ENCODE data around the gene CPT2. TPM values are rescaled to one million over a fixed set of nuclear protein-coding genes. Genes with fewer than 3 reads are reported as not detected.
"Not testable (repeated sequence)": the region's sequence is repeated elsewhere in the genome, so short reads cannot be mapped to it uniquely, and the experiment has no call there.

Gene CPT2
- total RNA-seq, 1 donor from 2014 or later = 19.0 TPM

DNA sequence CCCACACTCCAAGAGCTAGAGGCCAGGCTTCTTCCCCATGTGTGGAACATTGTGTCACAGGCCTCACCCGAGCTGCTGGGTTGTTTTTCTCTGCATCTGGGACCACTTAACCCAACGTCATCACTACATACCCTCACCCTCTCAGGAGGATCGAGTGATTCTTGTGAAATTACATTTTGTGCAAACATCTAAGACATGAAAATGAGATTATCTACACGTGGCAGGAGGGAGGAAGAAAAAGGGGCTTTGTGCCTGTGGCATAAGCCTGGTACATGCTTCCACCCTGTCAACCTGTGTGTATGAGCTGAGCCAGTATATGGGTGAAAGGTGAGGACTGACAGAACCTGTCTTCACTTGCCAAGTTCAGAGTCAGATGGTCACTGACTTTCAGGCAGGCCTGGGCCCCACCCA is 1.6 kb downstream of the CPT2 start:
- H3K9me3 ChIP-seq (ENCODE audit: low read depth) = no peaks in the 10 kb centered on the region
- H3F3A ChIP-seq (ENCODE audit: low read depth) = no peaks in the 10 kb centered on the region
- Mint-ChIP-seq H3K4me1 (peaks cover 20% of the 10 kb centered on the region), H3K27me3 (ENCODE audit: insufficient read depth, low read depth) (peaks cover 2% of the 10 kb centered on the region), H3K4me3 (peak overlapping the region; percentile 91), H3K27ac (peak overlapping the region; percentile 32), H3K36me3 (peaks cover 18% of the 10 kb centered on the region), H3K9me3 (peaks cover 2% of the 10 kb centered on the region)
- peaks cover 20% of the 10 kb centered on the region for H3K79me2 ChIP-seq (ENCODE audit: low read depth)
- no peak overlapping the region for H2AFZ ChIP-seq (replicated peaks)
- TF ChIP-seq, protein P1, sequence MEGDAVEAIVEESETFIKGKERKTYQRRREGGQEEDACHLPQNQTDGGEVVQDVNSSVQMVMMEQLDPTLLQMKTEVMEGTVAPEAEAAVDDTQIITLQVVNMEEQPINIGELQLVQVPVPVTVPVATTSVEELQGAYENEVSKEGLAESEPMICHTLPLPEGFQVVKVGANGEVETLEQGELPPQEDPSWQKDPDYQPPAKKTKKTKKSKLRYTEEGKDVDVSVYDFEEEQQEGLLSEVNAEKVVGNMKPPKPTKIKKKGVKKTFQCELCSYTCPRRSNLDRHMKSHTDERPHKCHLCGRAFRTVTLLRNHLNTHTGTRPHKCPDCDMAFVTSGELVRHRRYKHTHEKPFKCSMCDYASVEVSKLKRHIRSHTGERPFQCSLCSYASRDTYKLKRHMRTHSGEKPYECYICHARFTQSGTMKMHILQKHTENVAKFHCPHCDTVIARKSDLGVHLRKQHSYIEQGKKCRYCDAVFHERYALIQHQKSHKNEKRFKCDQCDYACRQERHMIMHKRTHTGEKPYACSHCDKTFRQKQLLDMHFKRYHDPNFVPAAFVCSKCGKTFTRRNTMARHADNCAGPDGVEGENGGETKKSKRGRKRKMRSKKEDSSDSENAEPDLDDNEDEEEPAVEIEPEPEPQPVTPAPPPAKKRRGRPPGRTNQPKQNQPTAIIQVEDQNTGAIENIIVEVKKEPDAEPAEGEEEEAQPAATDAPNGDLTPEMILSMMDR (IDR thresholded peaks at IDR 0.05) = no peak
- peaks cover 6% of the 10 kb centered on the region for H3K36me3 ChIP-seq
- H3K27me3 ChIP-seq = peaks cover 12% of the 10 kb centered on the region
- peak overlapping the region; percentile 90 for H3K9ac ChIP-seq
- DNase-seq (ENCODE audit: low spot score) = no peak
- no peaks in the 10 kb centered on the region for H4K20me1 ChIP-seq (ENCODE audit: low read depth)
- H3K4me3 ChIP-seq = no peak overlapping the region
- H3K4me1 ChIP-seq = peaks cover 10% of the 10 kb centered on the region
- peak overlapping the region; percentile 94 for H3K4me2 ChIP-seq
- no peak overlapping the region for H3K27ac ChIP-seq

GRCh38 chr1:53203466-53203865 is 6.8 kb downstream of the CPT2 start:
- Mint-ChIP-seq H3K9me3 (peaks cover 30% of the 10 kb centered on the region), H3K4me3 (no peak overlapping the region), H3K27ac (no peak overlapping the region), H3K4me1 (no peaks in the 10 kb centered on the region), H3K36me3 (peaks cover 54% of the 10 kb centered on the region), H3K27me3 (ENCODE audit: insufficient read depth, low read depth) (no peaks in the 10 kb centered on the region)
- Histone ChIP-seq H3K36me3 (peaks cover 34% of the 10 kb centered on the region), H3K9ac (no peak overlapping the region), H2AFZ (replicated peaks) (no peak overlapping the region), H3K27me3 (no peaks in the 10 kb centered on the region), H4K20me1 (ENCODE audit: low read depth) (no peaks in the 10 kb centered on the region), H3F3A (ENCODE audit: low read depth) (no peaks in the 10 kb centered on the region), H3K27ac (no peak overlapping the region), H3K4me2 (no peak overlapping the region), H3K4me3 (no peak overlapping the region), H3K9me3 (ENCODE audit: low read depth) (peaks cover 15% of the 10 kb centered on the region), H3K4me1 (no peaks in the 10 kb centered on the region), H3K79me2 (ENCODE audit: low read depth) (peaks cover 3% of the 10 kb centered on the region)
- TF ChIP-seq EZH2 (IDR thresholded peaks at IDR 0.05) = no peak
- TF ChIP-seq, protein P1 (IDR thresholded peaks at IDR 0.05) = no peak
- no peak for TF ChIP-seq EZH2phosphoT487 (IDR thresholded peaks at IDR 0.05)
- DNase-seq (ENCODE audit: low spot score) = no peak

DNA sequence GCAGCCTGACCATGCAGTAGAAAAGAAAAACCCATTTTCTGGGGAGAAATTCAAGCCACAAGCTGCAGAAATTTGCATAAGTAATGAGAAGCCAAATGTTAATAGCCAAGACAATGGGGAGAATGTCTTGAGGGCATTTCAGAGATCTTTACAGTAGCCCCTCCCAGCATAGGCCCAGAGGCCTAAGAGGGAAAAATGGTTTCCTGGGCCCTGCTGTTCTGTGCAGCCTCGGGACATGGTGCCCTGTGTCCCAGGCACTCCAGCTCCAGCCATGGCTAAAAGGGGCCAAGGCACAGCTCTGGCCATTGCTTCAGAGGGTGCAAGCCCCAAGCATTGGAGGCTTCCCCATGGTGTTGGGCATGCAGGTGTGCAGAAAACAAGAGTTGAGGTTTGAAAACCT is 8.9 kb downstream of the CPT2 start:
- peaks cover 65% of the 10 kb centered on the region for H3K36me3 Mint-ChIP-seq
- H3K4me1 ChIP-seq; H3K4me3 ChIP-seq; H3K79me2 ChIP-seq (ENCODE audit: low read depth); H3K27me3 ChIP-seq; H3K4me3 Mint-ChIP-seq; H3F3A ChIP-seq (ENCODE audit: low read depth); H2AFZ ChIP-seq (replicated peaks); H3K9ac ChIP-seq; H3K27ac ChIP-seq; H3K27ac Mint-ChIP-seq; H4K20me1 ChIP-seq (ENCODE audit: low read depth); H3K4me1 Mint-ChIP-seq; H3K27me3 Mint-ChIP-seq (ENCODE audit: insufficient read depth, low read depth); H3K4me2 ChIP-seq; DNase-seq (ENCODE audit: low spot score): not testable (repeated sequence)
- Histone ChIP-seq H3K36me3 (peaks cover 40% of the 10 kb centered on the region), H3K9me3 (ENCODE audit: low read depth) (peaks cover 15% of the 10 kb centered on the region)
- H3K9me3 Mint-ChIP-seq = peaks cover 30% of the 10 kb centered on the region

DNA sequence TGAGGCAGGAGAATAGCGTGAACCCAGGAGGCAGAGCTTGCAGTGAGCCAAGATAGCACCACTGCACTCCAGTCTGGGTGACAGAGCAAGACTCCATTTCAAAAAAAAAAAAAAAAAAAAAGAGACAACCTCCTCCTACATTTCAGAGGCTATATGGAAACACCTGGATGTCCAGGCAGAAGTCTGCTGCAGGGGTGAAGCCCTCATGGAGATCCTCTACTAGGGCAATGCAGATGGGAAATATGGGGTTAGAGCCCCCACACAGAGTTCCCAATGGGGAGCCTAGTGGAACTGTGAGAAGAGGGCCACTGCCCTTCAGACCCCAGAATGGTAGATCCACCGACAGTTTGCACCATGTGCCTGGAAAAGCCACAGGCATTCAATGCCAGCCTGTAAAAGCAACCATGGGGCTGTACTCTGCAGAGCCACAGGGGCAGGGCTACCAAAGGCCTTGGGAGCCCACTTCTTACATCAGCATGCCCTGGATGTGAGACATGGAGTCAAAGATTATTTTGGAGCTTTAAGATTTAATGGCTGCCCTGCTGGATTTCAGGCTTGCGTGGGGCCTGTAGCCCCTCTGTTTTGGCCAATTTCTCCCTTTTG is 9.6 kb downstream of the CPT2 start:
- H3K4me1 Mint-ChIP-seq; H4K20me1 ChIP-seq (ENCODE audit: low read depth); H3K9ac ChIP-seq; H3K79me2 ChIP-seq (ENCODE audit: low read depth); H3K27ac ChIP-seq; H3K27ac Mint-ChIP-seq; H3F3A ChIP-seq (ENCODE audit: low read depth); H3K27me3 ChIP-seq; H3K4me3 ChIP-seq; H3K4me3 Mint-ChIP-seq; H3K4me1 ChIP-seq; DNase-seq (ENCODE audit: low spot score); H3K27me3 Mint-ChIP-seq (ENCODE audit: insufficient read depth, low read depth); H3K4me2 ChIP-seq; H2AFZ ChIP-seq (replicated peaks): not testable (repeated sequence)
- peaks cover 62% of the 10 kb centered on the region for H3K36me3 Mint-ChIP-seq
- peaks cover 30% of the 10 kb centered on the region for H3K9me3 Mint-ChIP-seq
- peaks cover 40% of the 10 kb centered on the region for H3K36me3 ChIP-seq
- peaks cover 15% of the 10 kb centered on the region for H3K9me3 ChIP-seq (ENCODE audit: low read depth)
